Heart left ventricle (tissue), 13 donors: Measurements from ENCODE around the gene NPR2.

Source experiments
- CTCF ChIP-seq, 12 donors: fragments of 200-600 bp; sonication (generic) in 4 of 12; IDR thresholded peaks; one replicate each; pipeline versions ENCODE4 v1.5.0 to v1.8.0; 2018 to 2022; ENCODE audit warnings: antibody characterized with exemption in 12 of 12, mild to moderate bottlenecking in 5 of 12
- POLR2A ChIP-seq, 2 donors: fragments of 450-650 bp; IDR thresholded peaks; one replicate each; pipeline ENCODE4 v1.6.1; 2017; ENCODE audit warnings: antibody characterized with exemption in 2 of 2, mild to moderate bottlenecking in 2 of 2, moderate library complexity in 2 of 2
- donor health status: ischemic (EF 13 %, LVEDD 7.1; RV severe dilation, severe dysfunction).
- donor health status: DM: no; HTN: yes; CAD: no.
- donor health status: DM: no; HTN: no; CAD: no.
- donor health status: ischemic (EF 25% LVEDD 6.9; RV normal size, moderate dysfunction).
- donor health status: ischemic (EF 25% LVEDD 5.7; RV mildly dilated, moderate dysfunction).
- donor health status: ischemic (EF 35%, LVEDD 5.7; RV mildly dilated, moderate dysfunction).
- donor health status: nonischemic (EF 11% LVEDD 7.7; RV severe dilation, severe dysfunction).
- donor health status: DM: yes; HTN: yes; CAD: no.
- donor health status: PGD.
- donor health status: ischemic (EF 29% LVEDD 5.4; RV normal size, mild dysfunction).
- donor health status: nonischemic (EF 23%, LVEDD 6.1; RV moderate dilation, normal function).

DNA sequence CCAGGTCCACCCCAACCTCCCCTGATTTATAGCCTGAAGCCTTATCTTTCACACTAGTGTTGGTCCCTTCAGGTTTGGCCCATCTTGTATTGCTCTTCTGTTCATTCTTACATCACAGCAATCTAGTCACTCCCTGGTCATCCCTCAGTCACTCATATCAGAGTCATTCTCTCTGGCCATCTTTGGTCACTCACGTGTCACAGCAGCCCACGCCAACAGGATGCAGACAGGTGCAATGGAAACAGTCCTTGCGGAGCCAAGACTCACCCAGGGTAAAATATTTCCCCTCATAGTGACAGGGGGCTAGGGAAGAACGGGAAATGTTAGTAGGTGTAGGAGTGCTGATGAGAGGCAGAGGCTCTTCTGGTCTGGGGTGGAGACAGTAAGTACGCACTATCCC, 37.9 kb upstream of the NPR2 start:
- no peak for TF ChIP-seq CTCF (IDR thresholded peaks at IDR 0.05)
- TF ChIP-seq POLR2A (IDR thresholded peaks at IDR 0.05), result no peak
